HG02938 (cell line): ENCODE data around the gene PKIB.
"Not testable (repeated sequence)": the region's sequence is repeated elsewhere in the genome, so short reads cannot be mapped to it uniquely, and the experiment has no call there.

ENCODE experiments used
- ATAC-seq: cut with Tn5 transposase; IDR thresholded peaks from one replicate; pipeline ENCODE4 v1.9.1; 2021; ENCODE audit warnings: mild to moderate bottlenecking, moderate library complexity; ENCODE audit not compliant: unreplicated experiment

Gene PKIB

DNA sequence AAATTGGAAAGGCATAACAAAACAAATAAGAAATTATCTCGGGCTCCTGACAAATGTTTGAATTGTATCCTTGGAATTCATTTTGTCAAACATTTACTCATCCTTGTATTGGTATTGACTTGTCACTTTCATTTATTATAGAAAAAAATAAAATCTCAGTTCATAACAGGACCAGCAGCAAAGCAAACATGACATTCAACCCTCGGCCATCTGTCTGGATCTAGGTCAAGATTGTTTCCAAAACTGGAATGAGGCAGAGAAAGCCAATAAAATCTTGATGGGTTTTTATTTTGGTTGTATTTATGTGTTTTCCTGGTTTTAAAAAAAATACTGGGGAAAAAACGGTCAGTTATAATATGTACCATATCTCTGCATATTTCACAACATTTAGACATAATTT, 126.4 kb downstream of the PKIB start:
- ATAC-seq = no peak

GRCh38 chr6:122740091-122740490, 129.9 kb downstream of the PKIB start:
- no peak for ATAC-seq

GRCh38 chr6:122740936-122741335, 130.7 kb downstream of the PKIB start:
- ATAC-seq = no peak

GRCh38 chr6:122744247-122744646, 134.0 kb downstream of the PKIB start:
- ATAC-seq = not testable (repeated sequence)

DNA sequence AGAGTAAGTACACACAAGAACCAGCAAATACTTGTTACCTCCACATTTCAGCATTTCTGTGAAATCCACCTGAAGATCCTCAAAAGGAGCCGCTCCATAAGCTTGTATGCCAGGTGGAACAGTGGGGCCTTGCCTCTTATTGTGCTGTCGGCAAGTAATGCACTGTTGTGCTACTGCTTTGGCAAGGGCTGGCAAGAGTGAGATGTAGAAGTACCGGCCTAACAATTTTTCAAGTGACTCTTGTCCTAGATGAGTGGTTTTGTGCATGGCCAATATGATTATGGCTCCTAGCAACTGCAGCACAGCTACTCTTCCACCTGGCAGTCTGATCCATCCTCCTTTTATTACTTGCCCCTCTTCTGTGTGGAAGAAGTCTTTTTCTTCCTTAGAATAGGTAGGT, 134.7 kb downstream of the PKIB start:
- ATAC-seq = not testable (repeated sequence)

- no peak for ATAC-seq
Observed at GRCh38 chr6:122746688-122747087, 136.5 kb downstream of the PKIB start.

DNA sequence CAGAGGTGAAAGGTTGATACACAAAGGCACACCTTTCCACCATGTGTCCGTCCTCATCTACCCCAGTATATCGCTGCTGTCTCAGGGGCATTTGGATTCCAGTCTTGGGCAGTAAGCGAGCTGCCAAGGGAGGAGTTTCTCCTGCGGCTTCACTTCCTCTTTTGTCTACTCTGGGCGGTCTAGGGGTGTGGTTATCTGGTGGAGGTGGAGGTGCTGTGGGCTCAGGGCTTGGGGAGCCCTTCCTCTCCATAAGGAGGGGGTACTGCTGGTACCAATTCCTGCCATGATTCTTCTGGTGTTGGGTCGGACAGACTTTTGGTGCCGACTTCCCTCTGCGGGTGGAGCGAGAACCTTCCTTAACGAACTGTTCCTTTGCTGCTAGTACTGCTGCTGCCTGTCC, 137.4 kb downstream of the PKIB start:
- ATAC-seq = no peak

GRCh38 chr6:122748945-122749344, 138.7 kb downstream of the PKIB start:
- not testable (repeated sequence) for ATAC-seq

GRCh38 chr6:122749451-122750050, 139.3 kb downstream of the PKIB start:
- ATAC-seq = no peak

- ATAC-seq = peak; percentile 86
Observed at GRCh38 chr6:122751326-122751725, 141.1 kb downstream of the PKIB start.

DNA sequence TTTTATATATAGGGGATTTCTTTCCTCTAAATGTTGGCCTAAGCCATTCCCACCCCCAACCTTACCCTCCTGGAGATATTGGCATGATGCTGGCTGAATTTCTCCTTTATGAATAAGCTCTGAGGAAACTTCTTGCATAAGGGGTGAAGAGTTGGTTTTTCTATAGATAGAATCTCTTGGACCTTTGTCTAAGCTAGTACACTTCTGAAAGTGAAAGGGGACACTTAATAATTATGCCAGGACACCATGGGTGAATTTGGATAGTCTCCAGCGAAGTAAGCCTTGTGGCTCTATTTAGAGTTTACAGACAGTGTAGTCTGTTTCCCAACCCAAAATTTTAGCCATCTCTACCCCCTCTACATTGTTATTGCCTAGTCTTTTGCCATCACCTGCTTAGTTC, 142.3 kb downstream of the PKIB start:
- peak; percentile 17 for ATAC-seq

- no peak for ATAC-seq
Observed at GRCh38 chr6:122753000-122753687, 142.9 kb downstream of the PKIB start.

DNA sequence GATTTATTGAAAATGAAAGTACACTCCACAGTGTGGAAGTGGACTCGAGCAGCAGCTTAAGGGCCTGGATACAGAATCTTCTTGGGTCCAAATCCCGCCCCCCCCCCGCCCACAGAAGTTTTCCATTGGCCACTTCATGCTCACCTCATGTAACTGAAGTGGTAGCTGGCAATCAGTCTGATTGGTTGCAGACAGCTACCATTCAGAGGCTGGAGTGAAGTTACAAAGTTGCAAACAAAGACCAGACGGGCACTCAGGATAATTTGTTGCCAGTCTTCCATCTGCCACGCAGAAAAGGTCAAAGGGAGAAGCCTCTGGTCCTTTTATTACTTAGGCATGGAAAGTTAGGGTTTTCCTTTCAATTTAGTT, 143.5 kb downstream of the PKIB start:
- ATAC-seq = no peak

GRCh38 chr6:122754191-122754731, 144.1 kb downstream of the PKIB start:
- no peak for ATAC-seq

GRCh38 chr6:122755901-122756300, 145.7 kb downstream of the PKIB start:
- ATAC-seq = no peak

GRCh38 chr6:122758927-122759334, 148.7 kb downstream of the PKIB start:
- ATAC-seq = peak; percentile 100

- no peak for ATAC-seq
Observed at GRCh38 chr6:122760330-122760729, 150.1 kb downstream of the PKIB start.

DNA sequence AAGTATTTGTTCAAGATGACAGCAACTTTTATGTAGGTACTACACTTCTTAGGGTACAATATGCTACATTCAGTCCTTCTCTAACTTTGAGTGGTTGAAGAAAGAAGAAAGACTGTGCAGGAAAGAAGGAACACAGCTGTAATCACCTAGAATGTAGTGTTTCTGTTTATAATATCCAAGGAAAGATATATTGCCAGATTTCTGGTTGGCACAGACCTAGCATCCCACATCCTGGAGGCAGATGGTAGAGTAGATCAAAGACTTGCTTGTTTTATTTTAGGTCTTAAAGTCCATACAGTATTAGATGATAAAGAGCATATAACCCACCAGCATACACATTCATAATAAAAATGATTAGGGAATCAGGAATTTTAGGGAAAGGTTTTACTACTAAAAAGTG, 156.1 kb downstream of the PKIB start:
- ATAC-seq = no peak

DNA sequence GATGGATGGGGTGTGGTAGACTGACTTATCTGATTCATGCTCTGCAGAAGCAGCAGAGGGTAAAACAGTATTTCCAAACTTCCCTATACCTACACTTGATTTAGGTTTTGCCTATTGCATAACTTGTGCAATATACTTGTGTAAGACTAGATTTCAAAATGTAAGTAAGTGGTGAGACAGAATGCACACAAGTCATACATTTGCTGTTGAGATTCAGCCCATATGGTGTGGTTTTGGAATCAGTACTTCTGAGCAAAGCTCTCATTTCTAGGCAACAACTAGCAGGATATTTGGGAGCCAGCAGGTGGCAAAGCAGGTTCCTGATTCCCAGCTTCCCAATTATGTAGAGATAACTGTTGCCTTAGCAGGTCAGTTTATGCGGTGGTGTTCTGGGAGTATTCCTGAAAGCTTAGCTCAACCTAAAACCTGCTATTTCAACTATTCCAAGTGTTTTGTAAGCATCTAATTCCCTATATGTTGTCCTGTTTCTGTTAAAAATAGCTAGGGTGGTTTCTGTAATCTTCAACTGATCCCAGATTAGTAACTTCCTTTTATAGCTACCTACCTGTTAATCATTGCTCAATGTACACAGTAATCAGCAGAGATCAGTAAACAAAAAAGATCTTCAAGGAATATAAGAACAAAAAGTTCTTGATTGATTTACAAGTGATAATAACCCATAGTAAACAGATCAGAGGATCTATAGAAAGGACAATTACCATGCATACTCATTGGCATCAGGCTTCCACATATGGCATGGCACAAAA, 160.8 kb downstream of the PKIB start:
- ATAC-seq = no peak

- no peak for ATAC-seq
Observed at GRCh38 chr6:122772724-122773415, 162.7 kb downstream of the PKIB start.
